ENCODE data around the gene UROC1. TPM values are rescaled to one million over a fixed set of nuclear protein-coding genes. Genes with fewer than 3 reads are reported as not detected.

UROC1 gene
- total and polyA plus RNA-seq, 2 of the 13 experiments (the other 11 are each of a cell fraction or from before 2014, with no cell fraction given): 0.71 to 1.3 TPM

GRCh38 chr3:126494970-126495230 lies 22.7 kb downstream of the UROC1 start:
- H3K9me3 ChIP-seq (ENCODE audit: low read length): no peaks in the 10 kb centered on the region
- no peaks in the 10 kb centered on the region for H3K27me3 ChIP-seq (ENCODE audit: control insufficient read depth in 1 of 2, insufficient read depth in 2 of 2, low read length in 2 of 2)
- DNase-seq (ENCODE audit: low spot score) (no peak), FAIRE-seq (no peak), ATAC-seq (no peak)
- H3K79me2 ChIP-seq (ENCODE audit: insufficient read depth, low read length): no peaks in the 10 kb centered on the region
- ChIA-PET CTCF (ENCODE audit: low intra/inter-chr PET ratio, low total read pairs) (no interaction called here), POLR2A (no interaction called here)
- WGBS (ENCODE audit: low lambda C conversion rate): 55% methylated on average over 6 of the region's 6 CpGs
- BruUV-seq (replicated peaks): no TSS peak
- H4K20me1 ChIP-seq (ENCODE audit: insufficient read depth, low read length): no peaks in the 10 kb centered on the region
- H3K27ac ChIP-seq (ENCODE audit: extremely low read length, insufficient read depth, low read length): no peak overlapping the region
- intact Hi-C loops (cut with micrococcal nuclease; ENCODE audit: unreplicated experiment) (loop anchor here (10.0 kb wide), 1 partner anchor 60 kb away; the partner anchor contains the start of gene C3orf22), in situ Hi-C loops (cut with HindIII; ENCODE audit: extremely low pct_ligation_motif_present, low pct_unique_long_range_greater_than_20kb) (no loop called here)
- H3K9ac ChIP-seq (ENCODE audit: insufficient read depth, low read depth, low read length): no peak overlapping the region
- H2AFZ ChIP-seq (ENCODE audit: low read length): no peak overlapping the region
- peaks cover 25% of the 10 kb centered on the region for H3K4me1 ChIP-seq (ENCODE audit: insufficient read depth, low read length)
- no peaks in the 10 kb centered on the region for H3K36me3 ChIP-seq (replicated peaks in 1 of 2; ENCODE audit: control insufficient read depth in 1 of 2, insufficient read depth in 2 of 2, low read length in 2 of 2)
- TF ChIP-seq ZNF367 (CRISPR knock-in tag; IDR thresholded peaks at IDR 0.05; ENCODE audit: borderline replicate concordance) (no peak), ZNF768 (CRISPR knock-in tag; IDR thresholded peaks at IDR 0.05) (peak; percentile 93)
- H3K4me3 ChIP-seq (replicated peaks in 1 of 3; ENCODE audit: insufficient read depth in 1 of 3, low read depth in 2 of 3, low read length in 3 of 3): no peak overlapping the region
- no peak overlapping the region for H3K4me2 ChIP-seq (ENCODE audit: low read depth, low read length)

GRCh38 chr3:126494204-126494969 lies 23.2 kb downstream of the UROC1 start:
- no peaks in the 10 kb centered on the region for H3K36me3 ChIP-seq (replicated peaks in 1 of 2; ENCODE audit: control insufficient read depth in 1 of 2, insufficient read depth in 2 of 2, low read length in 2 of 2)
- FAIRE-seq (no peak), DNase-seq (ENCODE audit: low spot score) (no peak), ATAC-seq (no peak)
- no TSS peak for BruUV-seq (replicated peaks)
- 45% methylated on average over 12 of the region's 12 CpGs for WGBS (ENCODE audit: low lambda C conversion rate)
- no peak overlapping the region for H3K9ac ChIP-seq (ENCODE audit: insufficient read depth, low read depth, low read length)
- ChIA-PET POLR2A (no interaction called here), CTCF (ENCODE audit: low intra/inter-chr PET ratio, low total read pairs) (no interaction called here)
- in situ Hi-C loops (cut with HindIII; ENCODE audit: extremely low pct_ligation_motif_present, low pct_unique_long_range_greater_than_20kb): no loop called here
- no peaks in the 10 kb centered on the region for H3K9me3 ChIP-seq (ENCODE audit: low read length)
- intact Hi-C loops (cut with micrococcal nuclease; ENCODE audit: unreplicated experiment): loop anchor here (10.0 kb wide), 1 partner anchor 60 kb away; the partner anchor contains the start of gene C3orf22
- H2AFZ ChIP-seq (ENCODE audit: low read length): no peak overlapping the region
- no peaks in the 10 kb centered on the region for H3K79me2 ChIP-seq (ENCODE audit: insufficient read depth, low read length)
- no peak overlapping the region for H3K4me2 ChIP-seq (ENCODE audit: low read depth, low read length)
- H3K27ac ChIP-seq (ENCODE audit: extremely low read length, insufficient read depth, low read length): no peak overlapping the region
- no peaks in the 10 kb centered on the region for H4K20me1 ChIP-seq (ENCODE audit: insufficient read depth, low read length)
- H3K4me3 ChIP-seq (replicated peaks in 1 of 3; ENCODE audit: insufficient read depth in 1 of 3, low read depth in 2 of 3, low read length in 3 of 3): no peak overlapping the region
- H3K27me3 ChIP-seq (ENCODE audit: control insufficient read depth in 1 of 2, insufficient read depth in 2 of 2, low read length in 2 of 2): no peaks in the 10 kb centered on the region
- peaks cover 28% of the 10 kb centered on the region for H3K4me1 ChIP-seq (ENCODE audit: insufficient read depth, low read length)
- TF ChIP-seq ZNF446 (CRISPR knock-in tag; IDR thresholded peaks at IDR 0.05) (no peak), ZKSCAN8 (CRISPR knock-in tag; IDR thresholded peaks at IDR 0.05; ENCODE audit: borderline replicate concordance) (no peak), ZNF678 (CRISPR knock-in tag; IDR thresholded peaks at IDR 0.05) (no peak), ZNF776 (CRISPR knock-in tag; IDR thresholded peaks at IDR 0.05) (no peak), TFDP2 (CRISPR knock-in tag; IDR thresholded peaks at IDR 0.05) (no peak), U2AF1 (optimal IDR thresholded peaks at IDR 0.05; ENCODE audit: low read depth, low read length) (no peak), HINFP (CRISPR knock-in tag; IDR thresholded peaks at IDR 0.05; ENCODE audit: low read depth) (no peak), EP300 (IDR thresholded peaks at IDR 0.05; ENCODE audit: low read depth in 2 of 2, low read length in 2 of 2) (no peak), EP300 (CRISPR knock-in tag; IDR thresholded peaks at IDR 0.05; ENCODE audit: borderline replicate concordance) (no peak), PLSCR1 (CRISPR knock-in tag; IDR thresholded peaks at IDR 0.05; ENCODE audit: borderline replicate concordance) (no peak), ZNF782 (CRISPR knock-in tag; IDR thresholded peaks at IDR 0.05; ENCODE audit: borderline replicate concordance) (no peak), CENPT (CRISPR knock-in tag; IDR thresholded peaks at IDR 0.05; ENCODE audit: low read depth) (no peak), ZBTB3 (CRISPR knock-in tag; IDR thresholded peaks at IDR 0.05; ENCODE audit: borderline replicate concordance, low read depth) (no peak)
